COLO668 (cell line): ENCODE results near the gene BPIFB4.

Experiments
- DNase-seq: peaks from one replicate; lab custom pipeline; 2025; ENCODE audit not compliant: unreplicated experiment; lab: John Stamatoyannopoulos, UW

The BPIFB4 gene

GRCh38 chr20:33061658-33062028, 17.8 kb upstream of the BPIFB4 start:
- DNase-seq, result no peak

GRCh38 chr20:33062105-33062824, 17.2 kb upstream of the BPIFB4 start:
- DNase-seq, result no peak

- no peak for DNase-seq
These were observed 16.7 kb upstream of the BPIFB4 start for GRCh38 chr20:33062825-33063149.

- DNase-seq, result no peak
These were observed 16.2 kb upstream of the BPIFB4 start for GRCh38 chr20:33063271-33063670.

GRCh38 chr20:33064572-33065287, 14.7 kb upstream of the BPIFB4 start:
- DNase-seq, result no peak

GRCh38 chr20:33065785-33066184, 13.7 kb upstream of the BPIFB4 start:
- DNase-seq, result no peak

GRCh38 chr20:33067806-33068205, 11.6 kb upstream of the BPIFB4 start:
- no peak for DNase-seq

GRCh38 chr20:33068251-33068939, 11.0 kb upstream of the BPIFB4 start:
- no peak for DNase-seq

- DNase-seq, result no peak
These were observed 9.8 kb upstream of the BPIFB4 start for GRCh38 chr20:33069673-33070072.

GRCh38 chr20:33070111-33071053, 9.1 kb upstream of the BPIFB4 start:
- no peak for DNase-seq

- DNase-seq, result no peak
These were observed 8.2 kb upstream of the BPIFB4 start for GRCh38 chr20:33071198-33071597.

GRCh38 chr20:33072362-33072761, 7.1 kb upstream of the BPIFB4 start:
- no peak for DNase-seq

GRCh38 chr20:33072813-33073212, 6.6 kb upstream of the BPIFB4 start:
- DNase-seq, result no peak

- DNase-seq, result no peak
These were observed 4.8 kb upstream of the BPIFB4 start for GRCh38 chr20:33074675-33075074.

GRCh38 chr20:33075281-33075680, 4.2 kb upstream of the BPIFB4 start:
- DNase-seq, result no peak

- DNase-seq, result no peak
These were observed 2.6 kb upstream of the BPIFB4 start for GRCh38 chr20:33076662-33077372.

- no peak for DNase-seq
These were observed 2.1 kb downstream of the BPIFB4 start for GRCh38 chr20:33081411-33082154.

- DNase-seq, result no peak
These were observed 3.1 kb downstream of the BPIFB4 start for GRCh38 chr20:33082546-33082945.

GRCh38 chr20:33083544-33084340, 4.3 kb downstream of the BPIFB4 start:
- no peak for DNase-seq
